ENCODE results near the gene BAAT.

DNA sequence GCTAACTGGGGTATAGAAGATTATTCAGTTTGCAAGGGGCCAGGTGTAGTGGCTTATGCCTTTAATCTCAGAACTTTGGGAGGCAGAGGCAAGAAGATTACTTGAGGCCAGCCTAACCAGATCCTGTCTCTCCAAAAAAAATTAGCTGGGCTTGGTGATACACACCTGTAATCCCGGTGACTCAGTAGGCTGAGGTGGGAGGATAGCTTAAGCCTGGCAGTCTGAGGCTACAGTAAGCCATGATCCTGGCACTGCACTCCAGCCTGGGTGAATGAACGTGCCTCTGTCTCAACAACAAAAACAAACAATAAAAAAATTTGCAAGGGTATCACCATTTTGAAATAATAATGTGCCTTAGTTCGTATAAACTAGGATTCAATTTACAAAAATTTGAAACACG lies 51.3 kb downstream of the BAAT start:
- TF ChIP-seq, protein P1, sequence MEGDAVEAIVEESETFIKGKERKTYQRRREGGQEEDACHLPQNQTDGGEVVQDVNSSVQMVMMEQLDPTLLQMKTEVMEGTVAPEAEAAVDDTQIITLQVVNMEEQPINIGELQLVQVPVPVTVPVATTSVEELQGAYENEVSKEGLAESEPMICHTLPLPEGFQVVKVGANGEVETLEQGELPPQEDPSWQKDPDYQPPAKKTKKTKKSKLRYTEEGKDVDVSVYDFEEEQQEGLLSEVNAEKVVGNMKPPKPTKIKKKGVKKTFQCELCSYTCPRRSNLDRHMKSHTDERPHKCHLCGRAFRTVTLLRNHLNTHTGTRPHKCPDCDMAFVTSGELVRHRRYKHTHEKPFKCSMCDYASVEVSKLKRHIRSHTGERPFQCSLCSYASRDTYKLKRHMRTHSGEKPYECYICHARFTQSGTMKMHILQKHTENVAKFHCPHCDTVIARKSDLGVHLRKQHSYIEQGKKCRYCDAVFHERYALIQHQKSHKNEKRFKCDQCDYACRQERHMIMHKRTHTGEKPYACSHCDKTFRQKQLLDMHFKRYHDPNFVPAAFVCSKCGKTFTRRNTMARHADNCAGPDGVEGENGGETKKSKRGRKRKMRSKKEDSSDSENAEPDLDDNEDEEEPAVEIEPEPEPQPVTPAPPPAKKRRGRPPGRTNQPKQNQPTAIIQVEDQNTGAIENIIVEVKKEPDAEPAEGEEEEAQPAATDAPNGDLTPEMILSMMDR (IDR thresholded peaks at IDR 0.05): no peak
- TF ChIP-seq EP300 (IDR thresholded peaks at IDR 0.05) (no peak), POLR2AphosphoS5 (IDR thresholded peaks at IDR 0.05) (no peak)
